Measurements from ENCODE around the gene NAA30. TPM values are rescaled to one million over a fixed set of nuclear protein-coding genes. Genes with fewer than 3 reads are reported as not detected.

The NAA30 gene
- total RNA-seq, 4 donors from 2014 or later = 17.9 to 24.6 (median 19.2) TPM

GRCh38 chr14:57388067-57388466, 2.3 kb upstream of the NAA30 start:
- no peak overlapping the region for H3K4me3 ChIP-seq
- no peaks in the 10 kb centered on the region for H3K36me3 ChIP-seq
- intact Hi-C loops (cut with DNase I) = no loop called here
- H3K4me1 ChIP-seq = peaks cover 15 to 25% (median 24%) of the 10 kb centered on the region in 4 donors
- TF ChIP-seq POLR2A (IDR thresholded peaks at IDR 0.05; ENCODE audit: low read depth) = no peak
- TF ChIP-seq POLR2AphosphoS5 (IDR thresholded peaks at IDR 0.05) = no peak
- TF ChIP-seq CTCF (IDR thresholded peaks at IDR 0.05) = no peak
- TF ChIP-seq EP300 (IDR thresholded peaks at IDR 0.05) = no peak
- H3K27me3 ChIP-seq = no peaks in the 10 kb centered on the region
- no peak overlapping the region for H3K27ac ChIP-seq (replicated peaks in 1 of 4)
- H3K9me3 ChIP-seq = no peaks in the 10 kb centered on the region
- no peak for DNase-seq (ENCODE audit: extremely low spot score)

DNA sequence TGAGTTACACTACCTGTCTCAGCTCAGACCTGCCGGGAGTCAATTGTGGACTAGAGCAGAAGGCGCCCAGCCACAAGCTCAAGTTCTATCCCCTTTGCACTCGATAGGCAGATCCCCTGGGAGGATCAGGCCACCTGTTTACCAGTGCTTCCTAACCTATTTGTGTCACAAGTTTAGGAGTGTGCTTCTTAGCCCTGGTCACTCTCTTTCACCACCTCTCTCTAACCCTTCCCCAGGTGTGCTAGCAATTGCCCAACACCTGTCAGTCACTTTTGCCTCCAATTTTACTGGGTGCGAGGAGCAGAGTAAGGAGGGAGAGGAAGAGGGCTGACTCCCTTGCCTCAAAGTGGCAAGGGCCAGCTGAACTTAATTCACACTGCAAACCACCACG, 745 bp upstream of the NAA30 start:
- intact Hi-C loops (cut with DNase I) = no loop called here
- TF ChIP-seq POLR2AphosphoS5 (IDR thresholded peaks at IDR 0.05) (no peak), CTCF (IDR thresholded peaks at IDR 0.05) (no peak), EP300 (IDR thresholded peaks at IDR 0.05) (no peak), POLR2A (IDR thresholded peaks at IDR 0.05; ENCODE audit: low read depth) (no peak)

GRCh38 chr14:57390806-57391516, 575 bp downstream of the NAA30 start:
- Histone ChIP-seq H3K4me1 (peaks cover 22 to 48% (median 40%) of the 10 kb centered on the region in 4 donors), H3K27me3 (no peaks in the 10 kb centered on the region), H3K27ac (replicated peaks in 1 of 4) (peak overlapping the region; percentile 88 to 93 (median 90)), H3K9me3 (no peaks in the 10 kb centered on the region), H3K4me3 (peak overlapping the region; percentile 84 to 97 (median 91)), H3K36me3 (no peaks in the 10 kb centered on the region)
- intact Hi-C loops (cut with DNase I) = no loop called here
- no peak for DNase-seq (ENCODE audit: extremely low spot score)
- no peak for TF ChIP-seq CTCF (IDR thresholded peaks at IDR 0.05)
- TF ChIP-seq EP300 (IDR thresholded peaks at IDR 0.05) = no peak
- no peak for TF ChIP-seq POLR2AphosphoS5 (IDR thresholded peaks at IDR 0.05)
- no peak for TF ChIP-seq POLR2A (IDR thresholded peaks at IDR 0.05; ENCODE audit: low read depth)
- WGBS = under 1% methylated on average over 30 of the region's 71 CpGs

More for the DNA sequence above, 745 bp upstream of the NAA30 start:
- Histone ChIP-seq H3K4me1 (peaks cover 22 to 41% (median 39%) of the 10 kb centered on the region in 4 donors), H3K4me3 (peak overlapping the region; percentile 84 to 97 (median 91)), H3K9me3 (no peaks in the 10 kb centered on the region), H3K36me3 (no peaks in the 10 kb centered on the region), H3K27ac (replicated peaks in 1 of 4) (peak overlapping the region; percentile 88 to 93 (median 90)), H3K27me3 (no peaks in the 10 kb centered on the region)
- 47% methylated on average over 5 of the region's 5 CpGs for WGBS
- no peak for DNase-seq (ENCODE audit: extremely low spot score)

- DNase-seq (ENCODE audit: extremely low spot score) = no peak
- H3K36me3 ChIP-seq = peaks cover 0 to 2% (median 0%) of the 10 kb centered on the region in 4 donors
- intact Hi-C loops (cut with DNase I) = no loop called here
- 29% methylated on average over 18 of the region's 23 CpGs for whole genome bisulfite sequencing
- H3K4me3 ChIP-seq = peak overlapping the region; percentile 84 to 97 (median 91)
- no peaks in the 10 kb centered on the region for H3K9me3 ChIP-seq
- peaks cover 22 to 55% (median 40%) of the 10 kb centered on the region in 4 donors for H3K4me1 ChIP-seq
- TF ChIP-seq POLR2AphosphoS5 (IDR thresholded peaks at IDR 0.05) = no peak
- TF ChIP-seq EP300 (IDR thresholded peaks at IDR 0.05) = no peak
- TF ChIP-seq POLR2A (IDR thresholded peaks at IDR 0.05; ENCODE audit: low read depth) = no peak
- no peak for TF ChIP-seq CTCF (IDR thresholded peaks at IDR 0.05)
- H3K27ac ChIP-seq (replicated peaks in 1 of 4) = peak overlapping the region; percentile 88 to 93 (median 90)
- no peaks in the 10 kb centered on the region for H3K27me3 ChIP-seq
Measured at GRCh38 chr14:57391517-57392195, 1.3 kb downstream of the NAA30 start.

All from esophagus muscularis mucosa (tissue), 4 donors.